ES-I3 (cell line): Measurements from ENCODE around the gene TAF3.
A peak's percentile ranks its signal among the peaks of the same experiment; 100 is the strongest.
"Not testable (repeated sequence)": the region's sequence is repeated elsewhere in the genome, so short reads cannot be mapped to it uniquely, and the experiment has no call there.

Source experiments
- H3K36me3 ChIP-seq: 2 replicates; pipeline ENCODE4 v1.6.1; 2013; ENCODE audit warnings: mild to moderate bottlenecking, low read length, control low read depth, moderate library complexity; ENCODE audit not compliant: insufficient read depth
- H3K4me1 ChIP-seq: 2 replicates; pipeline ENCODE4 v1.6.1; 2013; ENCODE audit warnings: mild to moderate bottlenecking, control low read depth, low read length; ENCODE audit not compliant: insufficient read depth
- H3K9ac ChIP-seq: 2 replicates; pipeline ENCODE4 v1.6.1; 2013; ENCODE audit warnings: low read depth, mild to moderate bottlenecking, low read length, moderate library complexity
- H3K9me3 ChIP-seq: 2 replicates; pipeline ENCODE4 v1.6.1; 2013; ENCODE audit warnings: mild to moderate bottlenecking, low read length, moderate library complexity; ENCODE audit not compliant: control insufficient read depth, insufficient read depth

The TAF3 gene, protein sequence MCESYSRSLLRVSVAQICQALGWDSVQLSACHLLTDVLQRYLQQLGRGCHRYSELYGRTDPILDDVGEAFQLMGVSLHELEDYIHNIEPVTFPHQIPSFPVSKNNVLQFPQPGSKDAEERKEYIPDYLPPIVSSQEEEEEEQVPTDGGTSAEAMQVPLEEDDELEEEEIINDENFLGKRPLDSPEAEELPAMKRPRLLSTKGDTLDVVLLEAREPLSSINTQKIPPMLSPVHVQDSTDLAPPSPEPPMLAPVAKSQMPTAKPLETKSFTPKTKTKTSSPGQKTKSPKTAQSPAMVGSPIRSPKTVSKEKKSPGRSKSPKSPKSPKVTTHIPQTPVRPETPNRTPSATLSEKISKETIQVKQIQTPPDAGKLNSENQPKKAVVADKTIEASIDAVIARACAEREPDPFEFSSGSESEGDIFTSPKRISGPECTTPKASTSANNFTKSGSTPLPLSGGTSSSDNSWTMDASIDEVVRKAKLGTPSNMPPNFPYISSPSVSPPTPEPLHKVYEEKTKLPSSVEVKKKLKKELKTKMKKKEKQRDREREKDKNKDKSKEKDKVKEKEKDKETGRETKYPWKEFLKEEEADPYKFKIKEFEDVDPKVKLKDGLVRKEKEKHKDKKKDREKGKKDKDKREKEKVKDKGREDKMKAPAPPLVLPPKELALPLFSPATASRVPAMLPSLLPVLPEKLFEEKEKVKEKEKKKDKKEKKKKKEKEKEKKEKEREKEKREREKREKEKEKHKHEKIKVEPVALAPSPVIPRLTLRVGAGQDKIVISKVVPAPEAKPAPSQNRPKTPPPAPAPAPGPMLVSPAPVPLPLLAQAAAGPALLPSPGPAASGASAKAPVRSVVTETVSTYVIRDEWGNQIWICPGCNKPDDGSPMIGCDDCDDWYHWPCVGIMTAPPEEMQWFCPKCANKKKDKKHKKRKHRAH

GRCh38 chr10:7818295-7819120 lies at the start of gene TAF3:
Gene TAF3 (plus strand): TSS chr10:7818505. CDS start chr10:7818710, 205 bp downstream.
- H3K36me3 ChIP-seq, result no peaks in the 10 kb centered on the region
- H3K9me3 ChIP-seq, result no peaks in the 10 kb centered on the region
- peaks cover 4% of the 10 kb centered on the region; the same call in 1 of the 2 replicates for H3K4me1 ChIP-seq
- peak within 1 kb of the TSS; percentile 99 for H3K9ac ChIP-seq

DNA sequence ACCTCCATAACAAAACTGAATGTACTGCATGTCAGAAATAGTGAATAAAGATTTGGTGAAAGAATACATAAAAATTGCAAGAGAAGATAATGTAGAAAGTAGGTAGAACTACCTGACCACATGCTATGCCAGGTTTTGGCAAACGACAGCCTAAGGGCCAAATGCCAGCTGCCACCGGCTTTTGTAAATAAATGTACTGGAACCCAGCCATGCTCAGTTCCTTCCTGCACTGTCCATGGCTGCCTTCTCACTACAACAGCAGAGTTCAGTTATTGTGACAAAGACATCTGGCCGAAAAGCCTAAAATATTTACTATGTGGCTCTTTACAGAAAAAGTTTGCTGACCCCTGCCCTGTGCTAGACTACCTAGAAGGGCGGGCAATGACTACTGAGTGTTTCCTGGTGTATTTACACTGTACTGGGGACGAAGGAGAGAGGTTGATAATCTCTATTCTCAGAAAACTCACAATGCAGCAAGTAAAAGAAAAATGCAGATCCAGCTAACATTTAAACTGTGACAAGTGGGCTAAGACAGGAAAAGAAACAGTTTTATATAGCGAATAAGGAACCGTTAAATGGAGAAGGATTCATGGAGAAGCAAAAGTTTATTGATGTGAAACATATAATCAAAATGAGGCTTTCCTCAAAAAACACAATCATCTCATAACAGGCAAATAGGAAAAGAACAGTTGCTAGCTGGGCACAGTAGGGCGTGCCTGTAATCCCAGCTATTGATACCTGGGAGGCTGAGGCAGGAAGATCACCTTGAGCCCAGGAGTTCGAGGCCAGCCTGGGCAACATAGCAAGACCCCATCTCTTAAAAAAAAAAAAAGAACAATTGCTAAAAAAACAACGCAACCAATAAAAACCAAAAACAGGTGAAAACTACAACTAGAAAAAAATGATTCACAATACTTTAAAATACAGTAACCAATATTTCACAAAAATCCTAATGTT lies 44.2 kb upstream of the TAF3 start:
- Histone ChIP-seq H3K36me3 (peaks cover 20% of the 10 kb centered on the region), H3K9me3 (no peaks in the 10 kb centered on the region), H3K9ac (no peak overlapping the region), H3K4me1 (no peaks in the 10 kb centered on the region)

- no peaks in the 10 kb centered on the region for H3K9me3 ChIP-seq
- no peaks in the 10 kb centered on the region for H3K4me1 ChIP-seq
- no peak overlapping the region for H3K9ac ChIP-seq
- peaks cover 14% of the 10 kb centered on the region for H3K36me3 ChIP-seq
Observed at GRCh38 chr10:7776777-7777176, 41.5 kb upstream of the TAF3 start.

DNA sequence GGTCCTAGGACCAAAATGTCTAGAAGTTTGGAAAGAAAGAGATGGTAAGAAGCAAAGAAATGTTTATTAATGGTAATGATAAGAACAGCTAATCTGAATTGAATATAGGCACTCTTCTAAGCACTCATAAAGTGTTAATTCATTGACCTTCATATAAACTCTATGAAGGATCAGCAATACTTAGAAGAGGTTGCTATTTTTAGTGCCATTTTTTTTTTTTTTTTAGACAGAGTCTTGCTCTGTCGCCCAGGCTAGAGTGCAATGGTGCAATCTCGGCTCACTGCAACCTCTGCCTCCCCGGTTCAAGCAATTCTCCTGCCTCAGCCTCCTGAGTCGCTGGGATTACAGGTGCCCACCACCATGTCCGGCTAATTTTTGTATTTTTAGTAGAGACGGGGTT lies 36.1 kb upstream of the TAF3 start:
- not testable (repeated sequence) for H3K9me3 ChIP-seq, H3K9ac ChIP-seq, H3K4me1 ChIP-seq
- peaks cover 10% of the 10 kb centered on the region; the same call in 1 of the 2 replicates for H3K36me3 ChIP-seq

DNA sequence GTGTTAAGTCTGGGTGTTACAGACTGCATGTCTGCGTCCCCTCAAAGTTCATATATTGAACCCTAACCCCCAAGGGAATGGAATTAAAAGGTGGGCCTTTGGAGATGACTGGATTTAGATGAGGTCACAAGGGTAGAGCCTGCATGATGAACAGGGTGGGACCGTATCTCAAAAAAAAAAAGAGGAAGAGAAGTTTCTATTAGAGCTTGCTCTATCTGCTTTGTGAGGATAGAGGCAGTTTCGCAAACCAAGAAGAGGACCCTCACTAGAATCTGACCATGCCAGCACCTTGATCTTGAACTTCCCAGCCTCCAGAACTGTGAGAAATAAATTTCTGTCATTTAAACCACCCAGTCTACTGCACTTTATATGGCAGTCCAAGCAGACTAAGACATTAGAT lies 31.9 kb upstream of the TAF3 start:
- Histone ChIP-seq H3K4me1 (no peaks in the 10 kb centered on the region), H3K9ac (0 out of 2 replicates have a peak overlapping the region, but pooled peaks have one; percentile 99), H3K9me3 (no peaks in the 10 kb centered on the region), H3K36me3 (no peaks in the 10 kb centered on the region; the same call in 1 of the 2 replicates)

- Histone ChIP-seq H3K9me3 (no peaks in the 10 kb centered on the region), H3K4me1 (no peaks in the 10 kb centered on the region), H3K9ac (peak overlapping the region; percentile 99), H3K36me3 (no peaks in the 10 kb centered on the region; the same call in 1 of the 2 replicates)
Observed at GRCh38 chr10:7787150-7787856, 31.0 kb upstream of the TAF3 start.

- Histone ChIP-seq H3K9me3 (no peaks in the 10 kb centered on the region), H3K36me3 (no peaks in the 10 kb centered on the region; the same call in 1 of the 2 replicates), H3K4me1 (no peaks in the 10 kb centered on the region), H3K9ac (peak within 1 kb of the TSS; percentile 99)
Observed at GRCh38 chr10:7787857-7788638, 30.3 kb upstream of the TAF3 start, which contains the start of the genes ATP5F1C and KIN. Gene ATP5F1C (plus strand): TSS chr10:7788177. CDS start chr10:7788208, 31 bp downstream. Gene KIN (minus strand): TSS chr10:7787993. CDS start chr10:7787933, 60 bp downstream.

- Histone ChIP-seq H3K9me3 (no peaks in the 10 kb centered on the region), H3K9ac (peak overlapping the region; percentile 99), H3K36me3 (no peaks in the 10 kb centered on the region; the same call in 1 of the 2 replicates), H3K4me1 (no peaks in the 10 kb centered on the region)
Observed at GRCh38 chr10:7788639-7789286, 29.5 kb upstream of the TAF3 start.

GRCh38 chr10:7789390-7789789 lies 28.9 kb upstream of the TAF3 start:
- Histone ChIP-seq H3K9me3 (no peaks in the 10 kb centered on the region), H3K9ac (peak overlapping the region; percentile 99; the same call in 1 of the 2 replicates), H3K4me1 (no peaks in the 10 kb centered on the region), H3K36me3 (no peaks in the 10 kb centered on the region; the same call in 1 of the 2 replicates)

DNA sequence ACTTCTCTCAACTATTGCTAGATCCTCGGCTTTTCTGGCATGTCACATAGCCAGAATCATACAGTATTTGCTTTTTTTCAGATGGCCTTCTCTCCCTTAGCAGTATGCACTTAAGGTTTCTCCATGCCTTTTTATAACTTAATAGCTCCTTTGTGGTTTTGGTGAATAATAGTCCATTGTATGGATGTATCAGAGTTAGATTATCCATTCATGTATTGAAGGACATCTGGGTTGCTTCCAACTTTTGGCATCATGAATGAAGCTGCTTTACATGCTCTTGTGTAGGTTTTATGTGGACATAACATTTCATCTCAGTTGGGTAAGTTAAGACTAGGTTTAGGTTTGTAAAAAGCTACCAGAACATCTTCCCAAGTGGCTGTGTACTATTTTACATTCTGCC lies 25.8 kb upstream of the TAF3 start:
- Histone ChIP-seq H3K4me1 (no peaks in the 10 kb centered on the region), H3K9ac (no peak overlapping the region), H3K36me3 (peaks cover 5% of the 10 kb centered on the region), H3K9me3 (no peaks in the 10 kb centered on the region)

GRCh38 chr10:7794251-7795026 lies 23.9 kb upstream of the TAF3 start:
- H3K4me1 ChIP-seq, result no peaks in the 10 kb centered on the region
- no peak overlapping the region for H3K9ac ChIP-seq
- H3K9me3 ChIP-seq, result no peaks in the 10 kb centered on the region
- H3K36me3 ChIP-seq, result peaks cover 11% of the 10 kb centered on the region
